Stimulated activated CD8-positive, alpha-beta memory T cell treated with anti-CD3 and anti-CD28 coated beads, Interleukin-15, amount 100 ng/mL, for 24 hours (primary cell): Measurements from ENCODE around the gene HOXA5.

Experiments used
- DNase-seq: peaks from one replicate; pipeline ENCODE4 v3.0.0-alpha.2; 2020; ENCODE audit warnings: low read depth

Gene HOXA5

DNA sequence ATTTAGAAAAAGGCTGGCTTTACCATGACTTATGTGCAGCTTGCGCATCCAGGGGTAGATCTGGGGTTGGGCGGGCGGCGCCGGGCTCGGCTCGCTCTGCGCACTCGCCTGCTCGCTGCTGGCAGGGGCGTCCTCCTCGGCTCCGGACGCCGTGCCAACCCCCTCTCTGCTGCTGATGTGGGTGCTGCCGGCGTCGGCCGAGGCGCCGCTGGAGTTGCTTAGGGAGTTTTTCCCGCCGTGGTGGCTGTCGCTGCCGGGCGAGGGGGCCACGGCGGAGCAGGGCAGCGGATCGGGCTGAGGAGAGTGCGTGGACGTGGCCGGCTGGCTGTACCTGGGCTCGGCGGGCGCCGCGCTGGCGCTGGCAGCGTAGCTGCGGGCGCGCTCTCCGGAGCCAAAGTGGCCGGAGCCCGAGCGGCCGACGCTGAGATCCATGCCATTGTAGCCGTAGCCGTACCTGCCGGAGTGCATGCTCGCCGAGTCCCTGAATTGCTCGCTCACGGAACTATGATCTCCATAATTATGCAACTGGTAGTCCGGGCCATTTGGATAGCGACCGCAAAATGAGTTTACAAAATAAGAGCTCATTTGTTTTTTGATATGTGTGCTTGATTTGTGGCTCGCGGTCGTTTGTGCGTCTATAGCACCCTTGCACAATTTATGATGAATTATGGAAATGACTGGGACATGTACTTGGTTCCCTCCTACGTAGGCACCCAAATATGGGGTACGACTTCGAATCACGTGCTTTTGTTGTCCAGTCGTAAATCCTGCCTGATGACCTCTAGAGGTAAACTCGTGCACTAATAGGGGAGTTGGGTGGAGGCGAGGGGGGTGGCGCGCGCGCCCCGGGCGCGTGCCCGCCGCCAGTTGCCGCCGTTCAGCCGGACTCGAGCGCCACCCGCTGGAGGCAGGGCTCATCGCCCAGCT lies at the start of gene HOXA5:
TSS of gene HOXA5 (minus strand) at position 659 of the 927 bp plus-strand sequence. CDS start at position 585, 74 bp downstream.
- DNase-seq, result no peak

DNA sequence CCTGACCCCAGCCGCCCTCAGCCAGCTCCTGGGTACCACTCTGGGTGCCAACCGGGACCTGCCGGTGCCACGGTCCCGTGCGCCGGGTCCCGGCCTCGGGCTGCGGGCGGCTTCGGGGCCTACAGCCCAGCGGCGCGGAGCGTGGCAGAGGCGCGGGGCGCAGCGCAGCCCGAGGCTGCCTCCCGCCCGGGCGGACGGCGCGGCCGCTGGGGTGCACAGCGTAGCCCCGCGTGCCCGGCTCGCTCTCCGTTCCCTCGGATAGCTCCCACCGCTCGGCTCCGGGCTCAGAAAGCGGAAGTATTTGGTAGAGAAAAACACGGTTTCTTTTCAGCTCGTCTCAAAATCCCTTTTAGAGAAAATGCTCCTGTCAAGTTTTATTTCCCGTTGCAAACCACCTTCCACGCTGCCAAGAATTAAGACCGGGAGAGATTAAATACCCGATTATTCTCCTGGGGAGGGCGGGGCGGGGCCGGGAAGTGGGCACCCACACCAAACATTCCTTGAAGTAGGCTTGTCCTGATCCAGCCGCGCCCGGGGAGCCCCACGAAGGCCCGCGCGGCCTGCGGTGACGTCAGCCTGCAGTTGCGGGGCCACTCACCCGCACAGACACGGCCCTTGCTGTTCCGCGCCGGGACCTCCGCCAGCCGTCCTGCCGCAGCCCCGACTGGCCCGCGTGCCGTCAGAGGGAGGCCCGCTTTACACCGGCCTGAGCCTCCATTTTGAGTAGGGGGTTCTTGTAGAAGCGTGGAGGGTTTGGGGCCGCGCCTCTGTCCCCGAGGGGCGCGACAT lies 49.3 kb upstream of the HOXA5 start:
- no peak for DNase-seq

DNA sequence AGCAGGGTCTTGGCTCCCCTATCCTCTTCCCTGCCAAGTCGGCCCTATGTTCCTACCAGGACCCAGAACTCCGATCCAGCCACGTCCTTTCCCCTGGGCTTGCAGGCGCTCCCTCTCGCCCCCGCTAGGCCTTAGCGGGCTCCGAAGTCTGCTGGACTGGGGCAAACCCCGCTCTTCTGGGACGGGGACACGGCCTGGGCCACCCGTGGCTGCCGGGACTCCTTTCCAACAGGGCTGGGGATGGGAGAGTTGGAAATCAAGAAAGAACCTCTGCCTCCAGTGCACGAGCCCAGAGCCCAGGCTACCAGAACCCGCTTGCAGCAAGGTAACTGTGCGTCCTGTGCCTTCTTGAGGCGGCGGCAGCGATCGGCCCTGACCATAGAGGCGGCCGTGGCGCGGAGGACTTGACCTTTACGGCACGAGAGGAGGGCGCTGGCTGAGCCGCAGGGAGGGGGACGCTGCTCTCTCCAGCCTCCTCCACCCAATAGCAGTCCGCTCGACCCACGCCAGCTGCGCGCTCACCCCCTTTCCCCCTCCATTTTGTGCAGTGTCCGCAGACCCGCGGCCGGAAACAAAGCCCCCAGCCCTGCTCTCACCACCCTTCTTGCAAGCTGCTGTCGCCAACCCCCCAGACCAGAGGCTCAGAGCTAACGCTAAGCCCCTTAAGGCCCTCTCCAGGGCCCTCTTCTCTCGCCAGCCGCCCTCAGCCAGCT lies 48.5 kb upstream of the HOXA5 start:
- no peak for DNase-seq

DNA sequence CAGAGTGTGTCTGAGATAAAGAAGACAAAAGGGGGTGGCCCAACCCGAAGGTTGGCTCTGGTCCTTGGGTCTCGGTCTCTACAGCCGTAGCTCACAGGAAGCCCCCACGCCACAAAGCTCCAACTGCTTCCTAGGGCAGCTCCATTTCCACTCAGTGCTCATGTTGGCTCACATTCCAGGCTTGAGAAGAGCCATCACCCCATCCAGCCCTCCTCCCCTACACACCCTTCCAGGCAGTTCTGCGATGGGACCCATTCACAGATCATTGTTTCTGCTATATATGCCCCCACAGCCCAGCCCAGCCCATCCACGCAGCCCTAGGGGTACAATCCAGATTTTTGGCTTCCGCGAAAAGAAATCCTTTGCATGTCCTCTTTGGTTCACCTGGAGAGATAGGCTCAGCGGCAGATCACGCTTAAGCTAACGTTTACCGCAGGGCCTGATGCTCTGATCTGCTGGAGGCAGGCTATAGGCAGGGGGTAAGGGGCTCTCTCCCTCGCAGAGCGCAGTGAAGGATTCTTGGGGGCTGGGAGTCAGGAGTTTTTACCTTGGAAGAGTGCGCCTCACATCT lies 47.8 kb upstream of the HOXA5 start:
- DNase-seq, result no peak

DNA sequence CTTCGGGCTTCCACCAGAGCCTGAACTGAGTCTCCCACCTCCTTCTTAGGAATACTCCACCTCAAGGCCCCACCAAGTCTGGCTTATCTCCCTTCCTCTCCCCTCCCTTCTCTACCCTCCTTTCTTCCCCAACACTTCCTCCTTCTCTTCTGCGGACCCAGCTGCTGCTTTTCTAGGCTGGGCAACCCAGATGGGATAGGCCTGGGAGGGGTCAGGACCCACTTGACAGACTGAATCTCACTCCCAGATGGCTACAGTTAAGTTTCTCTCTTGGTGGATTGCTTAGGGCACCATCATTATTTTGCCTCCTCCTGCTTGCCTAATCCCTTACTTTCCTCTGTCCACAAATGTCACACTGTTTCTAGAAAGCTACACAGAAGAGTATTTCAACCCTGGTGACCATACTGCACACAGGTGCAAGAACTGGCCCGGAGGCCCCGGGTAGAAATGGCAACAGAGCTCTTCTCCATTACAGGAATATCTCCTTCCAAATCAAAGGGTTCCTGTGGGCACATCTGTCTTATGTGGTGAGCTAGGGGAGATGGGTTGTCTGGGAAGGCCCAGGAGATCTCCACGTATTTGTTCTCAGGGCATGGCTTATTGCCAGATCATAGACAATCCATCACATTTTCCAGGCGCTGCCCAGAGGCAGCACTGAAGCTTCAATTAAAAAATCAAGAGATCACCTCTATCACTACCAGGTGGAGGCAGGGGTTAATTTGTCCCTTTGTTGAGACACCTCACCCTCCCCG lies 46.7 kb upstream of the HOXA5 start:
- no peak for DNase-seq

DNA sequence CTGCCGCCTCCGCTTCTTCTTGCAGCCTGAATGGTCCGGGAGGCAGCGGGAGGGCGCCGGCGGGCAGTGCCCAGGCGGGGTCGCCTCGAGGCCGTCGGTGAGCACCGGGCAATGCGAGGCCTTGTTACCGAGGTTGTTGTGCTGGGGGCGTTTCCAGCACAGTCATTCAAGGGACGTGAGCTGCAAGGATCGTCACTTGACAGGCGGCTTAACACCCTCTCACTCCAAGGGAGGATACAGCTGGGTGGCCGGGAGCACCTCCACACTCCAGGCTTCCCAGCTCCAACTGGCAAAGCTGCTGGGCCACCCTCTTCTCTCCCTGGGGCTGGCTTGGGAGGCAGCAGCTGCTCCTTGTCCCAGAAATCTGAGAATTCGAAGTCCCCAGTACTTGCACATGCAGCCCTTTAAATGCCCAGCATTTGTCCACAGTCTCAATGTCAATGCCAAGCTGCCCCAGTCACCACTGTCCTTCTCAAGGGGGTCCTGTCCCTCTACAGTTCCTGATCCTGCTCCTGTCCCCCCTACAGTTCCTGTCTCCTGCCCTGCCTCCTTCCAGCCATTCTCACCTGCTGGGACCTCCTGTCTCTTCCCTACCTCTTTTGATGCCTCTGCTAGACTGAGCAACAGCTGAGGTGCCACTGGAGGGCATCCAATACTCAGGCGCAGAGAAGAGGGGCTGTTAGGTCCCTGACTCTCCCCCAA lies 46.0 kb upstream of the HOXA5 start:
- no peak for DNase-seq

DNA sequence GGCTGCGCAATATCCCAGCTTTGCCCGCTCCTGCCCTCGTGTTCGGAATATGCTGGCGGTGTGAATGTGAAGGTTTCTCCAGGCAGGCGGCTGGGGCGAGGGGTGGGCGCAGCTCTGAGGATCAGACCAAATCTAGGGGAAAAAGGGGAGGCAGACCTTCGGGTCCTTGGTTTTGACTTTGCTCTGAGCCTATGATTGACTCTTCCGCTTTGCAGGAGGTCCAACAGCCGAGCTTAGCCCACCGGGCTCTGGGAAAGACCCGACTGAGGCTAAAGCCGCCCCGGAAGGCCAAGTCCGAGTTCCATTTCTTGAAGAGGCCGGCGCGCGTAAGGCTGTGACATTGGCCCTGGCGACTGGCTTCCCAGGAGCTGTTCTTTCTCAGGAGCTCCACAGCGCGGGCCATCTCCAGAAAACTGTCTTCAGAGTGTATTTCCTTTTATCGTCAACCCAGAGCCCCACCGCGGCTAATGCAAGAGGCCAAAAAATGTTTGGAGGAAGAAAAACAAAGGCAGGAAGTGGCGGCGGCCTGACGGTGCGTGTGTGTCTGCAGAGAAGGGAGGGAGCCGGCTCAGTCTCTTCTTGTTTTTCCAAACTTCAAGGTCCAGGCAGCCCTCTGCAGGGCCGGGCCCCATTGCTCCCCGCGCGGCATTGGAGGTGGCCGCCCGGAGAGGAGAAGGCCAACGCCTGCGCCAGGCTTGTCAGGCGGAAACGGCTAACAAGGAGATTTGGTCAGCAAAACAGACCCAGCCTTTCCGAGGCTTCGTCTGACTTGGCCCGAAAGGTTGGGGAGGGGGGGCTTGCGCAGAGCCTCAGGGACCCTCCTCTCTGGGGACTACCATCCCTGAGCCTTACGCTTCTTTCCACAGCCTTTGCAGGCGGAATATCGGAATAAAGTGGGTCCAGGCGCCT lies 45.2 kb upstream of the HOXA5 start:
- DNase-seq, result no peak

DNA sequence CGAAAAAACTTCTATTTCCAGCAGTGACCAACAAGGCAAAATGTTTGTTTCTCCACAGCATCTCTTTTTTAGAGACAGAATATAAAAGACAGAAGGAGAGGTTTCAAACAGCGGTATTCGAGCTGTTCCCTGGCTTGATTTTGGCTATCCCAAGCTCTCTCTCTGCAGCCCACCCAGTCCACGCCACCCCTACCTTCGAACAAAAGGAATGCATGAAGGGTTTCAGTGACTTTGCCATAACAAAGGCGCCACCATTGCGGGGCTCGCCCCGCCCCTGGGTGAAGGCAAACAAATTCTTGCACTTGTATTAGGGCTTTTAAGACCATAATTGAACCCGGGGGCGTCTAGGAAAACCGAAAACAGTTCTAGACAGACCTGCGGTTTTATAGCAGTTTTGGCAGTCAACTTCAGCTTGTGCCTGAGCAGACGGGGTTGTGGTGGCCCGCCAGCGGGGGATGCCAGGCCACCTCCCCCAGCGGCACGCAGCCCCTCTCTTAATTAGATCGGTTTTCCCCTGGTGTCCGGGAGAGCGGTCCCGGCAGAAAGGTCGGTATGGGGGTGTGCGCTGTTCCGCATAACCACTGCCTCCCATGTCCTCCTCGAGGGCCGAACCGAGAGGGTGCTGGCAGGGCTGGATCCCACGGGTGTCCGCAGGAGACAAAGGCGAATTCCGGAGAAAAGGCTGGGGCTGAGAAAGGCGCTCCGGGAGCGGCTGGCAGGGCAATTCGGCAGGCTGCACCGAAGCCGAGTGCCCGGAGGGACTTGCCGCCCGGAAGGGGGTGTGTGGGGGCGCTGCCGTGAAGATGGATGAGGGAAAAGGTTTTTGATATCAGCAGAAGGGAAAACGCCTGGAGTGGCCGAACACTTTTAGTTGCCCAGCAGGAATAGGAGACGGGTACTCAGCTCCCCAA lies 44.2 kb upstream of the HOXA5 start:
- DNase-seq, result no peak

DNA sequence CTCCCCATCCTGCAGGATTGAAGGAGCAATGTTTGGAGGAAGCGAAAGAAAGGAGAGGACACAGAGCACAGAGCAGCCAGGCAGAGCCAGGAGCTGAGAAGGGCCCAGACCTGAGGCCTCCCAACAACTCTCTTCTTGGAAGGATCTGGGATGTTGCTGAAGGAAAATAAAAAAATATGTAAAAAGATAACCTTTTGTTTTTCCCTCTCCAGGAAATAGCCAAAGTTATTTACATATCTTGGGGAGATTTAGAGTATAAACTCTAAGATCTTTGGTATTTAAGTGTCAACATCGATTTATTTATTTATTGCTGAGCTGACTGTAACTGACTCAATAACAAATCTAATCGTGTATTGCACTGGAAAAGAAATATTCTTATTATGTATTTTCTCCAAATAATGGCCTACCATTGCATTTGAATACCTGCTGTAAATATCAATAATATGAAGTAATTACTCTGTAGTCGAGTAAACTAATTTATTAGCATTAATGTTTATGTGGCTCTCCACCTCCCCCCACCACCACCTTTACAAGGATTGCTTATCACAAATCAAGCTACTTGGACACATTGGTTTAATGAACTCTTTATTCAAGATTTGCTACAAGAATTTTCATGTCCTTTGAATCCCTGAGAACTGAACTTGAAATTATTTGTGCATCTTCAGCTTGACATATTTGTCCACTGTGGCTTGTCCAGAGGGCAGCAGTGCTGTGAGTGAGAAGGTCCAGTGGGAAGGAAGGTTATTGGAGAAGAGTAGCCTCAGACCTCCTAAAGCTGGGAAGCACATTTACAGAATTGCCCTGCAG lies 43.4 kb upstream of the HOXA5 start:
- no peak for DNase-seq

DNA sequence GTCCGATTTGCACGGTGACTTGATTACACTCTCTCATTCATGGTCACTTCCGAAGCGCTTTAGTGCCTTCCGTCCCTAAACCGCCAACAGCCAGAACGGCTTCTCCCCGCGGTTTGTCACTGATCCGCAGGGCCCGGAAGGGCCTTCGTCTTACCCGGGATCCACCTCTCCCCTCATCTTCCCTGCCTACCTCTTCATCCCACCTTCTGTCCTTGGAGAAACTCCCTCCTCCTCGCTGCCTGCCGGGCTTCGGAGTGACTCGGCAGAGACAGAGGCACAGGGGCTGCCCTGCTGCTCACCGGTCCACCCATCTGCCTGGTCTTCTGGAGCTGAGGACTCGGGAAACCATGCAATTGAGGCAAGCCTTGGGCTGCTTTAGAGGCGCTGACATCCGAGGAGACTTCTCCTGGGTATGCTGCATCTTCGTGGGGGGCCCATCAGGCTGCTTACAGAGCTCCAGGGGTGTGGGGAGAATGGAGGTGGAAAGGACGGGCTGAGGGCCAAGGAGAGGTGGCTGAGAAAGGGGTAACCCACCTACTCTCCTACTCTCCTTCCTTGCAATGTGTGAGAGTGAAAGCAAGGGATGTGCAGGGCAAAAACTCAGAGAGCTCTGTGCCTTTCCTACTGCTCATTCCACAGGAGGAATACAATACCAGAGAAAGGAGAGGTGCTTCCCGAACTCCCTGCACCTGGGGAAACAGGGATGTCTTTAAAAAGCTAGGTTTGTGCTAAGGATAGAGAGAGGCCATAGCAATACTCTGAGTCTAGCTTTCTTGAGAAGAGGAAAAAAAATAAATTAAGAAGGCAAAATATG lies 42.6 kb upstream of the HOXA5 start:
- no peak for DNase-seq

DNA sequence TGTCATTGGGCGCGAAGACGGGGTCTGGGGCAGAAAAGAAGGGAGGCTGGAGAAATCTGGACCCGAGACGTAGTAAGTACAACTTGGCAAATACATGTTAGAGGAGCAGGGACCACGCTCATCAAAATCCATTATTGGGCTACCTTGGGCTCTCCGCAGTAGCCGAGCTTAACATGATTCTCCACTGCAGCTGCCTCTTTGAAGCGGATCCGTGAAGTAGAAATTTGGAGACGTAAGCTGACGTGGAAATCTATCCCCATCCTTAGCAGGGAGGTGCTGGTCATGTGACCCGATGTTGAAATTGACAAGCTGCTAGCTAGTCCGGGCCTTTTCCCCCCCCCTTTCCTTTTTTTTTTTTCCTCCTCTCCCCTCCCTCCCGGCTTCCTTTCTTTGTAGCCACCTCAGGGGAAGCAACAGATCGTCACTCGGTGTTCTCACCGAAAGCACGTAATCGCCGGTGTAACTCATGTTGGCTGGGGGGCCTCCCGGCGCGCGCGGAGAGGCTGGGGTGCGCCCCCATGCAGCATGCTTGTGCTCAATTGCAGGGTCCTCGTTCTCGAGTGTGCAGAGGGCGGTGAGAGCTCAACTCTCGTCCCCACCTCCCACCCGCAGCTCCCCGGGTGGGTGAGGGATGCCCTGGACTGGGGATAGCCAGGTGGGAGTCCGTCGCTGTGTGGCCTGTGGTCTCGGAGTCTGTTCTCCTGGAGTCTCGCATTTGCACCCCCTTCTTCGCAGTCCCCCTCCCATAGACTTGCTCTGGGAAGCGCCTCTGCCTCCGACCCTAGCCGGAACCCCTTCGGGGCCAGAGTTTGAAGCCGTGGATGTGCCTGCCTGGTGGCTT lies 41.8 kb upstream of the HOXA5 start, which contains the start of gene HOXA11:
TSS of gene HOXA11 (minus strand) at position 220 of the 841 bp plus-strand sequence. CDS start at position 132, 88 bp downstream.
- no peak for DNase-seq

DNA sequence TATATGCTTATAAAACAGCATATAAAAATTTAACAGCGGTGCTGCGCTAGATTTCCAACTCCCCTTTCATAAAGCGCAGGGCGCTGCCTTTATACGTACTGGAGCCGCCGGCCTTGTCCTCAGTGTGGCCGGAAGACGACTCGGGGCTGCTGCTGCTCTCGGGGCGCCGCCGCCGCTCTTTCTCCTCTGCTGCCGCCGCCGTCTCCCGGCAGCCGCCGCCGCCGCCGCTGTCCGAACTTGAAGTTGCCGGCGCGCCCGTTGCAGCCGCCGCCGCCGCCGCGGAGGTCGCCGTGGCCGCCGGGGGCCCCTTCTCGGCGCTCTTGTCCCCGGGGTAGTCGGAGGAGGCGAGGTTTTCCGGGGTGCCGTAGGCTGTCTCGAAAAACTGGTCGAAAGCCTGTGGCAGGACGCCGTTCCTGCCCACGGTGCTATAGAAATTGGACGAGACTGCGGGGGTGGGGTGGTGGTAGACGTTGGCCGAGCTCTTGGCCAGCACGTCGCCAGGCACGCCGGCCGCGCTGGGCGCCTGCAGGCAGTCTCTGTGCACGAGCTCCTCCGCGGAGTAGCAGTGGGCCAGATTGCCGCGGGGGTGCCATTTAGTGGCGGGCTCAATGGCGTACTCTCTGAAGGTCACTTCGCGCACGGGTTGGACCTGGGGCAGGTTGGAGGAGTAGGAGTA lies 41.0 kb upstream of the HOXA5 start:
- DNase-seq, result no peak

DNA sequence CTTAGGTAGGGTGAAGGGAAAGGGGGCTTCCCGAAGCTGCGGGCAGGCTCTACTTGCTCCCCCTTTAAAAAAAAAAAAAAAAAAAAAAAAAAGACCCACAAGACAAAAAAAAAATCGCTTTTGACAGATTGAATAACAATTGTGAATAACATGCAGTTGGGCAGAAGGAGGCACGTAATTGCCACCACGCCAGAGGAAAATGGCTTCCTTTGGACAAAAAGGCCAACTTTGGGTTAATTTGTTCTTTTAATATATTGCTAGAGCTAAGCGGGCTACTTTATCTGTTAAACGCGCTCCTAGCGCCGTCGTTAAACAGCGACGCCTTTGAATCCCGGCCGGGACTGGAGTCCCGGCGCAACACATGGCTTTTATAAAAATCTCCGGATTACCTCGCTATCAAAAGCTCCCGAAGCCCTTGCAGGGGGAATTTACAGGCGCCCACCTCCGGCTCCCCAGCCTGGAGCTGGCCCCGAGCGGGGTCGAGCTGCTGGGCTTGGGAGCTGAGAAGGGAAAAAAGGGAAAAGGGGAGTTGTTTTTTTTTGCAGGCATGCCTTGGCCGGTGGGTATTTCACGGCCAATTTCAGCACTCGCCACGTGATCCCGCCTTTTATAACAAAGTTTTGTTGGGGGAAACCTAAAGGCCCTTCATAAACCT lies 40.3 kb upstream of the HOXA5 start:
- no peak for DNase-seq

DNA sequence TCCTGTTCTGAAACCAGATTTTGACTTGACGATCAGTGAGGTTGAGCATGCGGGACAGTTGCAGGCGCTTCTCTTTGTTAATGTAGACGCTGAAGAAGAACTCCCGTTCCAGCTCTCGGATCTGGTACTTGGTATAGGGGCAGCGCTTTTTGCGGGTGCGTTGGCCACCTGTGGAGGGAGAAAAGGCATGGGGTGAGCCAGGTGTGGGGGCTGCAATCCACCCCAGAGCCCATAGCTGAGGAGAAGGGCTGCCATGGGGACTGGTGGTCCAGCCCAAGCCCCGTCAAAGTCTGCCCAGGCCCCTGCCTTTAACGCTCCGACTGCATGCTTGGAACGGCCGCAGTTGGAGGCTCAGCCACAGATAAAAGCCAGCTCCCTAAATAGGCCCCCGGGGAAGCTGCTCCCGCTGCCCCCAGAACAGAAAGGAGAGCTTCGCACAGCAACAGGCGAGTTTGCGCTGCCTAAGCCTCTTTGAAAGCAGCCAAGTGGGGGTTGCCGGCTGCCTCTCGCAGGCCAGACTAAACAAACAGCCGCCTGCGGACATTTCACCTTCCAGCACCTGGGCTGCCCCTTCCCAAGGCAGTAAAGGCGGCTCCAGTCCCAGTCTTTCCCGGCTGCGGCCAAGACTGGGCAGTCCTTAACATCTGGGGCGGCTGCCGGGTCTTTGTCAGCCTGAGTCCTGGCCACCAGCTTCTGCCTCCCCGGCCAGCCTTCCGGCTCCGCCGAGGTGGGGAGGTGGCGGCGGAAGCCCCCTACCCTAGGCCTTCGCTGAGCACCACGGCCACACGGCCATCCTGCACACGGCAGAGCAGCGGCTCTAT lies 39.6 kb upstream of the HOXA5 start:
- no peak for DNase-seq
